Activated T-cell treated with anti-CD3 and anti-CD28 coated beads, Interleukin-2, amount 50 U/mL, for 24 hours (primary cell): Measurements from ENCODE around the gene PMVK.

ENCODE experiments used
- DNase-seq: peaks from one replicate; pipeline ENCODE4 v3.0.0-alpha.2; 2020
- H3K27ac Mint-ChIP-seq: 2 replicates; pipeline ENCODE4 v1.8.0; 2020; ENCODE audit warnings: mild to moderate bottlenecking, mixed read lengths
- H3K27me3 Mint-ChIP-seq: 2 replicates; pipeline ENCODE4 v1.8.0; 2020; ENCODE audit warnings: mixed read lengths
- H3K36me3 Mint-ChIP-seq: 2 replicates; pipeline ENCODE4 v1.8.0; 2020; ENCODE audit warnings: low read depth, mixed read lengths
- H3K4me1 Mint-ChIP-seq: 2 replicates; pipeline ENCODE4 v1.8.0; 2020; ENCODE audit warnings: low read depth, mixed read lengths
- H3K4me3 Mint-ChIP-seq: 2 replicates; pipeline ENCODE4 v1.8.0; 2020; ENCODE audit warnings: mild to moderate bottlenecking, moderate library complexity, mixed read lengths
- H3K9me3 Mint-ChIP-seq: 2 replicates; pipeline ENCODE4 v1.8.0; 2020; ENCODE audit warnings: mixed read lengths

The PMVK gene

GRCh38 chr1:154899041-154899440, 37.5 kb downstream of the PMVK start:
- no peak overlapping the region for H3K27ac Mint-ChIP-seq
- no peak for DNase-seq
- no peaks in the 10 kb centered on the region for H3K4me1 Mint-ChIP-seq
- H3K4me3 Mint-ChIP-seq: no peak overlapping the region
- H3K27me3 Mint-ChIP-seq: no peaks in the 10 kb centered on the region
- no peaks in the 10 kb centered on the region for H3K9me3 Mint-ChIP-seq
- no peaks in the 10 kb centered on the region for H3K36me3 Mint-ChIP-seq

- Mint-ChIP-seq H3K4me3 (no peak overlapping the region), H3K4me1 (no peaks in the 10 kb centered on the region), H3K27me3 (no peaks in the 10 kb centered on the region), H3K36me3 (no peaks in the 10 kb centered on the region), H3K27ac (no peak overlapping the region), H3K9me3 (no peaks in the 10 kb centered on the region)
- no peak for DNase-seq
Measured at GRCh38 chr1:154896771-154897286, 39.7 kb downstream of the PMVK start.

GRCh38 chr1:154895798-154896197, 40.7 kb downstream of the PMVK start:
- DNase-seq: no peak

GRCh38 chr1:154891452-154891851, 45.1 kb downstream of the PMVK start:
- no peaks in the 10 kb centered on the region for H3K27me3 Mint-ChIP-seq
- no peak overlapping the region for H3K27ac Mint-ChIP-seq
- H3K4me1 Mint-ChIP-seq: peaks cover 3% of the 10 kb centered on the region
- H3K9me3 Mint-ChIP-seq: no peaks in the 10 kb centered on the region
- no peak for DNase-seq
- no peaks in the 10 kb centered on the region for H3K36me3 Mint-ChIP-seq
- H3K4me3 Mint-ChIP-seq: no peak overlapping the region

More at GRCh38 chr1:154895798-154896197, 40.7 kb downstream of the PMVK start:
- Mint-ChIP-seq H3K27ac (no peak overlapping the region), H3K9me3 (no peaks in the 10 kb centered on the region), H3K27me3 (no peaks in the 10 kb centered on the region), H3K36me3 (no peaks in the 10 kb centered on the region), H3K4me1 (no peaks in the 10 kb centered on the region), H3K4me3 (no peak overlapping the region)

GRCh38 chr1:154888757-154889156, 47.8 kb downstream of the PMVK start:
- Mint-ChIP-seq H3K27me3 (no peaks in the 10 kb centered on the region), H3K4me3 (no peak overlapping the region), H3K36me3 (no peaks in the 10 kb centered on the region), H3K27ac (no peak overlapping the region), H3K4me1 (peaks cover 9% of the 10 kb centered on the region), H3K9me3 (no peaks in the 10 kb centered on the region)
- no peak for DNase-seq

- no peak for DNase-seq
- Mint-ChIP-seq H3K27ac (no peak overlapping the region), H3K36me3 (no peaks in the 10 kb centered on the region), H3K27me3 (no peaks in the 10 kb centered on the region), H3K4me3 (no peak overlapping the region), H3K4me1 (peaks cover 9% of the 10 kb centered on the region), H3K9me3 (no peaks in the 10 kb centered on the region)
Measured at GRCh38 chr1:154886281-154887015, 50.1 kb downstream of the PMVK start.

- H3K36me3 Mint-ChIP-seq: no peaks in the 10 kb centered on the region
- no peak overlapping the region for H3K4me3 Mint-ChIP-seq
- H3K27me3 Mint-ChIP-seq: no peaks in the 10 kb centered on the region
- no peak overlapping the region for H3K27ac Mint-ChIP-seq
- H3K4me1 Mint-ChIP-seq: peaks cover 9% of the 10 kb centered on the region
- no peaks in the 10 kb centered on the region for H3K9me3 Mint-ChIP-seq
- no peak for DNase-seq
Measured at GRCh38 chr1:154884869-154885701, 51.4 kb downstream of the PMVK start.

GRCh38 chr1:154883919-154884868, 52.3 kb downstream of the PMVK start:
- Mint-ChIP-seq H3K4me1 (peaks cover 9% of the 10 kb centered on the region), H3K4me3 (no peak overlapping the region), H3K9me3 (no peaks in the 10 kb centered on the region), H3K36me3 (no peaks in the 10 kb centered on the region), H3K27ac (no peak overlapping the region), H3K27me3 (no peaks in the 10 kb centered on the region)
- DNase-seq: no peak

GRCh38 chr1:154881820-154882535, 54.5 kb downstream of the PMVK start:
- Mint-ChIP-seq H3K4me3 (no peak overlapping the region), H3K4me1 (peaks cover 9% of the 10 kb centered on the region), H3K27ac (no peak overlapping the region), H3K36me3 (no peaks in the 10 kb centered on the region), H3K27me3 (no peaks in the 10 kb centered on the region), H3K9me3 (no peaks in the 10 kb centered on the region)
- no peak for DNase-seq

GRCh38 chr1:154880671-154881070, 55.8 kb downstream of the PMVK start:
- Mint-ChIP-seq H3K9me3 (no peaks in the 10 kb centered on the region), H3K4me3 (no peak overlapping the region), H3K4me1 (no peaks in the 10 kb centered on the region), H3K36me3 (no peaks in the 10 kb centered on the region), H3K27ac (no peak overlapping the region), H3K27me3 (no peaks in the 10 kb centered on the region)
- DNase-seq: no peak

GRCh38 chr1:154879038-154879421, 57.5 kb downstream of the PMVK start:
- H3K36me3 Mint-ChIP-seq: no peaks in the 10 kb centered on the region
- no peaks in the 10 kb centered on the region for H3K27me3 Mint-ChIP-seq
- no peak overlapping the region for H3K27ac Mint-ChIP-seq
- H3K4me1 Mint-ChIP-seq: peaks cover 7% of the 10 kb centered on the region
- no peak overlapping the region for H3K4me3 Mint-ChIP-seq
- no peak for DNase-seq
- H3K9me3 Mint-ChIP-seq: no peaks in the 10 kb centered on the region

GRCh38 chr1:154878371-154879037, 58.0 kb downstream of the PMVK start:
- H3K4me1 Mint-ChIP-seq: peaks cover 13% of the 10 kb centered on the region

GRCh38 chr1:154877370-154877974, 59.0 kb downstream of the PMVK start:
- H3K27me3 Mint-ChIP-seq: no peaks in the 10 kb centered on the region
- no peak for DNase-seq
- no peaks in the 10 kb centered on the region for H3K9me3 Mint-ChIP-seq
- peaks cover 13% of the 10 kb centered on the region for H3K4me1 Mint-ChIP-seq
- no peak overlapping the region for H3K4me3 Mint-ChIP-seq
- H3K27ac Mint-ChIP-seq: no peak overlapping the region
- no peaks in the 10 kb centered on the region for H3K36me3 Mint-ChIP-seq

More at GRCh38 chr1:154878371-154879037, 58.0 kb downstream of the PMVK start:
- peak; percentile 85 for DNase-seq
- no peak overlapping the region for H3K4me3 Mint-ChIP-seq
- no peaks in the 10 kb centered on the region for H3K36me3 Mint-ChIP-seq
- no peak overlapping the region for H3K27ac Mint-ChIP-seq
- H3K27me3 Mint-ChIP-seq: no peaks in the 10 kb centered on the region
- no peaks in the 10 kb centered on the region for H3K9me3 Mint-ChIP-seq
